ENCODE data around the gene ANAPC5. TPM values are rescaled to one million over a fixed set of nuclear protein-coding genes. Genes with fewer than 3 reads are reported as not detected.
"Not testable (repeated sequence)": the region's sequence is repeated elsewhere in the genome, so short reads cannot be mapped to it uniquely, and the experiment has no call there.

Gene ANAPC5
- polyA plus RNA-seq, 10 donors = 88.0 to 164 (median 110) TPM

DNA sequence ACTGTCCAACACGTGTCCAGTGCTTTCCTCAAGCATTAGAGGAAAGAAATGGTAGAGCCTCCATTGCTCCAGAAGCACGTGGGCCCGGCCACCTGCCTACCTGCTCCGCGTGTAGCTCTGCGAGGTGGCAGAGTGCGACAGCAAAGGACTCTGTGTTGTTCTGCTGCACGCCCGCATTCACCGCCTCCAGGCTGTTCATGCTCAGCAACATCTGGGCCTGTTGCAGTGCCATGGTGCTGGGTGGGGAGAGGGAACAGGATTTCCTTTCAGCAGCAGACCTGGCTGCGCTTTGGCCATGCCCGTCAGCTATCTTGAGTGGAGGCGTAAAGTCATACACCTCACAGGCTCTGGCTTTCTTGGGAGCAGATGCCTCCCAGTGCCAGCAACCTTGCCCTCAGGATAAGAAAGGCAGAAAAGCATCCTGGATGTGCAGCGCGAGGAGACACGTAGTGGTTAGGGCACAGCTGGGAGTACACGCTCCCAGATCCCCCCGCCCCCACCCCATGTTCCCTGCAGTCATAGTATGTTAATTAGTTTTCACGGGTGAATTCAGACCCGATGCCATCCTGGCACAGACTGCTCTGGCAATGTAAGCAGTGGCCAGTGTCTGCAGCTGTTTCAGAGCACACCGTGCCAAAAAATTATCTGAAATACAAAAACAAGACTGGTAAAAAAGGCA lies 25.1 kb downstream of the ANAPC5 start:
- DNase-seq = peak; percentile 22 to 69 (median 49)

DNA sequence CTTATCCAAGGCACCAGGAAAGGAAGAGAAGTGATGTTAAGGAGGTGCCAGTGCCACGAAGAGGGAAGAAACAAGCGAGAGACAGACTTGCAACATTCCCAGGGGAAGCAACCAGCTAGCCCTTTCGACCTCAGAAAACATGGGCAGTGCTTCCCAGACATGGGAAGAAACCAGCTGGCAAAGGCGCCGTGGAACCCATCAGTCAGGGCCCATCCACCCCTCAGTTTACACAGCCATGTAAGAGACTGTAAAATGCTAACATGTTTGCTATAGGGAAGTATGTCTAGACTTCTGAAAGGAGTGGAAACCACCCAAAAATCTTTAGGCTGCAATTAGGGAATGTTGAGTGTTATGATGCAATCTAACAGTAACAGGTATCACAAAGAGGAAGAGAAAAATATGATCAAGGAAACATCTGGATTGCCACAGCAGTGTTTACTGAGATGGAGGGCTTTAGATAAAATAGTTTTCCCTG lies 26.3 kb downstream of the ANAPC5 start:
- no peak for DNase-seq

DNA sequence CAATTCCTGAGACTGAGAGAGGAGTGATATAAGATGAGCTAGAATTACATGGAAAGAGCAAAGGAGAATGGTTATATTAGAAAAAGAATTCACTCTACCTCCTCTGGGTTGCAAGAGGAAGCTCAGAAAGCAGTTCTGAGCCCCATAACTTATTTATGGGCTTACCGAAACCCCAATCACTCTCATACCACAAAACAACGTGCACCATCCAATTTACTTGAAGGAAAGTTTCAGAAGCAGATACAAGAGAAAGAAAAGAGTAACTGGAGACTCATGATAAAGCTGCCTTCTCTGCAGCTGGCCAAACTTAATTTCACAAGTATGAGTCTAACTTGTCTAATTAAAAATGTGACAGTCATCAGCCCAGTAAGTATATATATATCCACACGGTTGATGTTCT lies 28.3 kb downstream of the ANAPC5 start:
- no peak for DNase-seq

DNA sequence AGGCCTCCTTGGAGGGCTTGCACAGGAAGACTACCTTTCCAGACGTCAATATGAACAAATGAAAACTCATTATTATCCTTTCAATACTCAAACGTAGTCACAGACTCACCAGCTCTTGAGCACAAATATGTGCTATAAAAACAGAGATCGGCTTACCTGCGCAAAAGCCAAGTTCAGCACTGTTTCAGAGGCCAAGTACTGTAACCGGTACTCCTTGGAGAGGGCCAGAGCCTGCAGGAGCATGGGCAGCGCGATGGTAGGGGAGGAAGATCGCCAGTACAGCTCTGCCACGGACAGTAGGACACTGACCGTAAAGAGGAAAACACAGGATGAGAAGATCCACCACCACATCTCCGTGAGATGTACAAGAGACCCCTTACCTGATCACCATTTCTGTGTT lies 34.1 kb downstream of the ANAPC5 start:
- no peak for DNase-seq

DNA sequence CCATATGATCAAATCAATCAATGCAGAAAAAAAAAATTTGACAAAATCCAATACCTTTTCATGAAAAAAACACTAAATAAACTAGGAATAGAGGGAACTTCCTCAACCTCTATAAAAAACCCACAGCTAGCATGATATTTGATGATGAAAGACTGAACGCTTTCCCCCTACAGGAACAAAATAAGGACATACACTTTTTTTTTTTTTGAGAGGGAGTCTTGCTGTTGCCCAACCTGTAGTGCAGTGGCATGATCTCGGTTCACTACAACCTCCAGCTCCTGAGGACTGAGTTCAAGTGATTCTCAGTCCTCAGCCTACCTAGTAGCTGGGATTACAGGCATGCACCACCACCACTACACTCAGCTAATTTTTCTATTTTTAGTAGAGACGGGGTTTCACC lies 37.8 kb downstream of the ANAPC5 start:
- DNase-seq = no peak

DNA sequence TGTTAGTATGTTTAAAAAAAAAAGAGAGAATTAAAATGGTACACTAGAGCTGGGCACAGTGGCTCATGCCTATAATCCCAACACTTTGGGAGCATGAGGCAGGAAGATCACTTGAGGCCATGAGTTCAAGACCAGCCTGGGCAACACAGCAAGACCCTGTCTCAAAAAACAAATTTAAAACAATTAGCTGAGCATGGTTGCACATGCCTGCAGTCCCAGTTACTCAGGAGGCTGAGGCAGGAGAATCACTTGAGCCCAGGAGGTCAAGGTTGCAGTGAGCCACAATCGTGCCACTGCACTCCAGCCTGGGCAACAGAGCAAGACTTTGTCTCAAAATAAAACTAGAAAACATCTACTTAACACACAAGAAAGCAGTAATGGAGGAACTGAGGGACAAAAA lies 42.0 kb downstream of the ANAPC5 start:
- DNase-seq = not testable (repeated sequence)

DNA sequence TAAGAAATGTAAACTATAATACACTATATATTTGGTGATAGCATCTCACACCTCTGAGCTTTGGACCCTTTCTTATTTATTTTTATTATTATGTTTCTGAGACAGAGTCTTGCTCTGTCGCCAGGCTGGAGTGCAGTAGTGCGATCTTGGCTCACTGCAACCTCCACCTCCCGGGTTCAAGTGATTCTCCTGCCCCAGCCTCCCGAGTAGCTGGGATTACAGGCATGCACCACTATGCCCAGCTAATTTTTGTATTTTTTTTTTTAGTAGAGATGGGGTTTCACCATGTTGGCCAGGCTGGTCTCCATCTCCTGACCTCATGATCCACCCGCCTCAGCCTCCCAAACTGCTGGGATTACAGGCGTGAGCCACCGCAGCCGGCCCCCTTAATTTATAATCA lies 44.8 kb downstream of the ANAPC5 start:
- not testable (repeated sequence) for DNase-seq

DNA sequence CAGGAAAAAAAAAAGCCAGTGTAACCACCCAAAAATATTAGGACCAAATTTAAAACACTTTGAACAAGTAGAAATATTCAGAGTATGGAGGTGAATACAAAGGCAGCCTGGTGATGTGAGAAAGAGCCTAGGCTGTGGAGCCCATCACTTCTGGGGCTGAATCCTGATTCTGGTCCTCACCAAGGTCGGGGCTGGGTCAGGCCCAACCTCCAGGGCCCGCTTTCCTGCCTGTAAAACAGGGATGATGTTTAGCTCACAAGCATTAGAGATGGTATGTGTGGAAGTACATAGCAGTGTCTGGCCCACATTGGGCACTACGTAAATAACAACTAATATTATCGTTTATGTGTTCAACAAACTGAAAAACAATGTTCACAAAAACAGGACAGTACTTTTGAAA lies 47.9 kb downstream of the ANAPC5 start:
- no peak for DNase-seq

DNA sequence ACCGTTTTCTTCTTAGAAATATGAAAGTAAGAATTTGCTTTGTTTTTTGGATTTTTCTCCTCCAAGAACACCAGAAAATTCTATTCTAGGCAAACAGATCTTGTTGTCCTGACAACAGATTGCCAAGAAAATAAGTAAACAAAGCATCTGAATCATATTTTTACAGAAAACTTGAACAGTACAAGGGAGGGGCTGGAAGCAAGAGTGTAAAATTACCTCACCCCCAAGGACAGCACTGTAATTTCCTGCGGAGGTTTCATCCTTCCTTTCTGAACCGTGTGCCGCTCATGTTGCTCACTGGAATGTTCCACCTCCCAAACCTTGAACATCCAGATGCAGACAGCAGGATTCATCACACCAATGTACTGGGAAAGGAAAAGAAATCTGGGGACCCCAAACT lies 50.3 kb downstream of the ANAPC5 start:
- DNase-seq = no peak

DNA sequence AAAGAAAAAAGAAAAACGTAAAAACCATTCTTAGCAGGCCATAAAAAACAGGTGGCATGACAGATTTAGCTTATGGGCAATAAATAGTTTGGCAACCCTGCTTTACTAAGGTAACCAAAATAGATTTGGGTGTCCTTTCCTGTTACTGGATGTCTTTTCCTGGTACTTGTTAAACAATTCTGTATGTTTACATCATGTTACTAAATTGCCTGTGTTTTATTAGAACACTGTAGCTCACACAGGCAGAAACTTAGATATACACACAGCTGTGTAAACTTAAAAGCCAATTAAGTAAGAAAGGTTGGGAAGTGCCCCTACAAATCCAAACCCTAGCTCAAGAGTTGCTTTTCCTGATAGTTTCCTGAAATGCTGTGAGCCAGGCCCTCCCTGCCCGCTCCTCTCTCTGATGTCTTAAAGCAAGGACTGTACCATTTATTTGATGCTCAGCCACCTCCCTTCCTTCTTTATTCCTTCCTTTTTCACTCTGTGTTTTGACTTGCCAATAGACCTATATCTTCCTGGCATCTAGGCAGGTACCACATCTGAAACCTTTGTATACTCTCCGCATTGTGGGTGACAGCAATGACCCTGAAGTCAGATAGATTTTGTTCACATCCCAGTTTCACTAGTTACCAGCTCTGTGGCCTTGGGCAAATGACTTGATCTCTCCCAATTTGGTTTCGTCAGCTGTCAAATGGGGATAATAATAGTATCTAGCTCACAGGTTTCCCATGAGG lies 52.0 kb downstream of the ANAPC5 start:
- DNase-seq = no peak

DNA sequence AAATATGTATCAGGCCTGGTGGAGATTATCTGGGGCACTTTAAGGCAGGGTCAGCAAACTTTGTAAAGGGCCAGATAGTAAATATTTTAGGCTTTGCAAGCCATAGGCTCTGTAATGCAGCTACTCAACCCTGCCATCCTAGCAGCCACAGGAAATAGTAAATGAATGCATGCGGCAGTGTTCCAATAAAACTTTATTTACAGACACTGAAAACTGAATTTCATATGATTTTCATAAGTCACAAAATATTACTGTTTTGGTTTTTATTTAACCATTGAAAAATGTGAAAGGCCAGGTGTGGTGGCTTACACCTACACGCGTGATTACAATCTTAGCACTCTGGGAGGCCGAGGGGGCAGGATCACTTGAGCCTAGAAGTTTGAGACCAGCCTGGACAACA lies 52.5 kb downstream of the ANAPC5 start:
- DNase-seq = no peak

DNA sequence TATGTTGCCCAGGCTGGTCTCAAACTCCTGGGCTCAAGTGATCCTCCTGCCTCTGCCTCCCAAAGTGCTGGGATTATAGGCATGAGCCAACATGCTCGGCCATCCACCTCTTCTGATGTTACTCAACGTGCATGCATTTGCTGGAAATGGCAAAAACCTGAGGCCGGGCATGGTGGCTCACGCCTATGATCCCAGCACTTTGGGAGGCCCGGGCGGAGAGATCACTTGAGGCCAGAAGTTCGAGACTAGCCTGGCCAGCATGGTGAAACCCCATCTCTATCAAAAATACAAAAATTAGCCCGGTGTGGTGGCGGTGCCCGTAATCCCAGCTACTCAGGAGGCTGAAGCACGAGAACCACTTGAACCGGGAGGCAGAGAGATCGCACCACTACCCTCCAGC lies 53.8 kb downstream of the ANAPC5 start:
- DNase-seq = not testable (repeated sequence)

DNA sequence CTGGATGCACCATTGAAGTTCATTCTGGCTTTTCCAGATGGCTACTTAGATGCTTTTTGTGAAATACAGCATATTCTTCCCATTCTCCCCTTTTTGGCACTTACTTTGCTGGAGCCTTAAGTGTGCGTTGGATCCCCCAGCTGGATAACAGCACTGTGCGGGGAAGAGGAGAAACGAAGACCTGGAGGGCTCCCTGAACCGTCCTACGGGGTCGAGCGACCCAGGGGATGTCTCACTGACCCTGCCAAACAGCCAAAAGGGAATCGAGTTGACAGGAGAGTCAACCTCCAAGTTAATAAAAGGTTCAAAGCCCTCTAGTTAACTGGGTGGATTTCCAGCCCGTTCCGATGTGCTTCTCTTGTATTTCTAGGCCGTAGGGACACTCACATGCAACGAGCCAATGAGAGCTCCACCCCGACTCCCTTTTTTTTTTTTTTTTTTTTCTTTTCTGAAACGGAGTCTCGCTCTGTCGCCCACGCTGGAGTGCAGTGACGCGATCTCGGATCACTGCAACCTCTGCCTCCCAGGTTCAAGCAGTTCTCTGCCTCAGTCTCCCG lies 54.7 kb downstream of the ANAPC5 start:
- no peak for DNase-seq

DNA sequence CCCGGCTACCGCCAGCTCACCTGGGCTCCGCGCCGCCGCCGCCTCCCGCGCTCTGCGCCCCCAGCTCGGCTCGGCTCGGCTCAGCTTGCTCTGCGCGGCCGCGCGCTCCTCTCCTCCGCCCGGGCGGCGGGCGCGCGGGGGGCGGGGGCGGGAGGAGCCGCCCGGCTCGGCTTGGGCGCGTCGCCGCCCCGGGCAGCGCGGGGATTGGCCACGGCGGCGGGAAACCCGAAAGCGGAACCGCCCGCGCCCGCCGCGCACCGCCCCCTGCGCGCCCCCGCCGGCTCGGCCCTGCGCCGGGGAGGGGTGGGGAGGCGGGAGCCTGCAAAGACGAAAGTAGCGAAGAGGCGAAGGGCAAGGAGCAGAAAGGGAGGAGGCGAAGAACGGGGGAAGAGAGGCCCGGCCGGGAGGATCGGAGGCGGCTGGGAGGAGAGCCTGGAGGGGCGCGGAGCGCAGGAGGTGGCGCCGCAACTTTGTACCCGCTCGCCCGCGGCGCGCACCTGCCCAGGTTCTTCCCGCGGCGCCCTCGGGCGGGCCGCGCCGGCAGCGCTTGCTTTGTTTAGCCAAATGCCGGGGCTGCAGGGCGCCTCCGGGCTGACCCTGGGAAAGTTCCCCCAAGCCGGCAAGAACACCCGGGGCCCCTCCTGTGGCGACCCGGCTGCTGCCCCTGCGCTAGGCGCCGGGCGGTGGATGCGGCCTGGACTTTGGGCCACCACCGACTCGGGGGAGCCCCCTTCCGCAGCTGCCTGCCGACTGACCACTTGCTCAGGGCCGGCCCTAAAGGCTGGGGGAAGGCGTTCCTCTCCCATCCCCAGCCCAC lies 55.4 kb downstream of the ANAPC5 start, which contains the start of gene CAMKK2:
CAMKK2 (minus strand) TSS at position 92 of the 817 bp plus-strand sequence. CDS start 22,183 bp downstream, outside the sequence.
- peak; percentile 88 to 95 (median 91) for DNase-seq

DNA sequence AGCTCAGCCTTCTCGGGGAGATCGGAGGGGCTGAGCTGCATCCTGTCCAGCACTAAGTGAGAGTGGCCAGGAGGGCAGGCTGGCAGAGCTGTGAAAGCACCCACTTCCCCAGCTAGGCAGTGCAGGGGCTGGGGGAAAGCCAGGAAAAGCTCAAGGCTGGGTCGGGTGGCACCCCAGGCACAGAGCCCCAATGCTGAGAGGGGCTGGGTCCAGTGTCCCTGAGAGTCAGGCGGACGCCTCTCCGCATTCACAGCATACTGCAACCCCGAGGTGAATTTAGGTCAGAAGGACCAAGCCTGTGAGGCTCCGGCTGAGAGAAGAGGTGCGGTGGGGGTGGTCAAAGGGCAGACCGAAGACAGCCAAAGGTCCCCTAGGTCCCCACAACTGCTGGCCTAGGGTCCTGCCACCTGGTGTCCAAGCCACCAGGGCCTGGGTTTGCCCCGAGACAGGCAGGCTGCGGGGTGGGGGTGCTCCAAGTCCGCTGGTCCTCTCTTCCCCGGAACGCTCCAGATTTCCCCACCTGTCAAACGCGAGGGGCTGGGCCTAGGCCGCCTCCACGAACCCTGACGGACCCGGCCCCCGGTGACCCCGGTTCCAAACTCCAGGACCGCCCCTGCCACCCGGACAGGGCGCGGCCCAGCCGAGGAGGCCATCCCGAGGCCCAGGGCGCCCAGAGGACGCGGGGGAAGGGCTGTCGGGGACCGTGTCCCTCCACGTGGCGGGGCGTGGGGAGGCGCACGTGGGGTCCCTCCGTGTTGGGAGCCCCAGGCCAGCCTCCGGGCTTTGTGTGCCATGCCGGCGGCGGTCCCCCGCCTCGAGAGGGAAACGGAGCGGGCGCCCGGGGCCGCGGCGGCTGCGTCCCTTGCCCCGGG lies 56.2 kb downstream of the ANAPC5 start:
- DNase-seq = peak in 1 of 3 donors; percentile 60

DNA sequence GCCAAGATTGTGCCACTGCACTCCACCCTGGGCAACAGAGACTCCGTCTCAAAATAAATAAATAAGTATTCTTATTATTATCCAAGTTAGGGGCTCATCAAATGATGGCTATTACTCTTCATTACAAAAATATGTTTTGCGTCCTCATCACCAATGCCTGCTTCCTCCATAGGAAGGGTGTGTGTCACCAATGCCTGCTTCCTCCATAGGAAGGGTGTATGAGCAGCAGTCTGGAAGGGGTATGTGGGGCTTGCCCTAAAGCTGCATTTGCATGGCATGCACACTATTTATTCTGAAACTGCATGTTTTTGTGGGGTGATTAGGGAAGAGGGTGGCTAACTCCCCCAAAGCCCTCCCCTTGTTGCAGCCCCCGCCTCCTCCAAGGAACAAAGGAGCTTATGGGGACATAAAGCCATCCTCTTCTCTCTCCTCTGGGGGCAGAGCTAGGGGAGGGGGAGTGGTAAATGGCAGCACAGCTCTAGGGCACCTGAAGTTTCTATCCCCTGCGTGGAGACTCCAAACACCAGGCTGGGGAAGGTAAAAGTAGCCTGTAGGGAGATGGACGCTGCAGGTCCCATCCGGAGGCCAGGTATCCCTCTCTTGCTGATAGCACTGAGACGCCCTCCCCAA lies 57.0 kb downstream of the ANAPC5 start:
- DNase-seq = no peak

DNA sequence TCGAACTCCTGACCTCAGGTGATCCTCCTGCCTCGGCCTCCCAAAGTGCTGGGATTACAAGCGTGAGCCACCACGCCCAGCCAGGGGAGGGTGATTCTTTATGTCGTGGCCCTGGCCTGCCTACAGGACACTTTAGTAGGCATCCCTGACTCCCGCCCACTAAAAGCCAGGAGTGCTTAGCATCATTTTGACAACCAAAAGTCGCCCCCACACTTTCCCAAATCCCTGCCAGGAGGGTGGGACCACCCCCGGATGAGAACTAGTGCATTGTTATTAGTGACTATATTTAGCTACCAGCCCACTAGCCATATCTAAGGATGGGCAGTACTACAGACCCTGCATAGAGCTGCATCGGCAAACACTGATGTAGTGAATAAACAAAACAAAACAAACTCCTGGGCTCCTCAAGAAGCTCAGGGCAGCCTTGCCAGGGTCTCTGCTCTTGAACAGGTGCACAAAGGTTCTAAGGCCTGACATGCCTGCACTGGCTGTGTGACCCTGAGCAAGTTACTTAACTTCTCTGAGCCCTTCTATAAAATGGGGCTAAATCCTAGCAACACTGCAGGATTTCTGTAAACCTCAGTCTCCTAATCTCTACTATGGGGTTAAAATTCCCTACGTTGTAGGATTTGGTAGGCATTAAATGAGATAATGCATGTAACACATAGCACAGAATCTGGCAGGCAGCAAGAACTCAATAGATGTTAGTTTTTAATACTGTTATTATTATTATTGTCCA lies 57.9 kb downstream of the ANAPC5 start:
- DNase-seq = no peak

DNA sequence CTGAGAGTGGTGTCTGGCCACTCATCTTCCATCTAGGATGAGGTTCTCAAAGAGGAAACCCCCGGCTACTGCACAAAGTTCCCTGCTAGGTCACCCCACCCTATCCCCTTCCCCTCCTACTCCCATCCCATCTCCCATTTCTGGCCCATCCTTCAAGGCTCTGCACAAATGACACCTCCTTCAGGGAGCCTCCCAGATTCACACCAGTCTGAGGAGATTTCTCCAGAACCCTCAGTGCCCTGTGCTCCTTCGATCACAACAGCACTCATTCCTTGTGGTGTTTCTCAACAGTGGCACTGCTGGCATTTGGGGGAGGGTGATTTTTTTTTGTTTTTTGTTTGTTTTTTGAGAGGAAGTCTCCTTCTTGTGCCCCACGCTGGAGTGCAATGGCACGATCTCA lies 58.6 kb downstream of the ANAPC5 start:
- DNase-seq = no peak

DNA sequence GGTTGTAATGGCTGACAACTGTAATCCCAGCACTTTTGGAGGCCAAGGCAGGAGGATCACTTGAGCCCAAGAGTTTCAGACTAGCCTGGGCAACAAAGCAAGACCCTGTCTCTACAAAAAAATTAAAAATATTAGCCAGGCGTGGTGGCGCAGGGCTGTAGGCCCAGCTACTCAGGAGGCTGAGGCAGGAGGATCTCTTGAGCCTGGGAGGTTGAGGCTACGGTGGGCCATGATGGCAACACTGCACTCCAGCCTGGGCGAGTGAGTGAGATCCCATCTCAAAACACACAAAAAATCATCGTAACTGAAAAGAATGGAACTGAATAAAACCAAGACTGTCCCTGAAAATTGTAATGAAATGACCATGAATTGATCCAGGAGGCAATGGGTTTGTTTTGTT lies 61.8 kb downstream of the ANAPC5 start:
- DNase-seq = no peak

DNA sequence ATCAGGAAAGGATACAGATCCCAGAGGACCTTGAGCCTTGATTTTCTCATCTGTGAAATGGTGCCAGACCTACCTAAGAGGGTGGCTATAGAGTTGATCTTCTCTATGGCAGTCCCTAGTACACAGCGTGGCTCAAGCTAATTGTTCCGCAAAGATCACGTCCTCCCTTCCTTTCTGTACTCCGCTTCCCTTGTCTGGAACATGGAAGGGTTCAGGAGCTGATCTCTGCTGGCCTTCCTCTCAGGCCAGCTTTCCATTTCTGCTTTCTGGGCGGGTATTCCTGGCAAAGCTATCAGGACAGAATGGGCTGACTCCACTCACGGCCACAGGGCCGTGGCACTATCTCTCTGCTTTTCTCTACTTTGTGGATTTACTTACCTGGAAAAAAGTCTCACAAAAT lies 62.2 kb downstream of the ANAPC5 start:
- DNase-seq = no peak

All from muscle of back (tissue), 11 donors.